HepG2 (cell line): Measurements from ENCODE around the gene NEDD4L. TPM values are rescaled to one million over a fixed set of nuclear protein-coding genes. Genes with fewer than 3 reads are reported as not detected.

Experiments used
- ATAC-seq: fragments of 200-7000 bp; cut with Tn5 transposase; 3 replicates; pipeline ENCODE4 v1.9.1; 2020; ENCODE audit warnings: mild to moderate bottlenecking, moderate library complexity
- BruUV-seq: library from RNA; stranded (reverse); fragments of 400-500 nt; replicated peaks from 2 replicates; lab custom pipeline; 2021; lab: Mats Ljungman, UMichigan
- CTCF ChIA-PET: fragments of 300-600 bp; formaldehyde crosslinking; extraction: SDS; loops from one replicate; lab custom pipeline; 2021; ENCODE audit warnings: low total read pairs, inconsistent platforms, low intra/inter-chr PET ratio; lab: Yijun Ruan, JAX
- POLR2A ChIA-PET: fragments of 350-600 bp; sonication (Branson Sonifier 250); formaldehyde crosslinking; loops from one replicate; lab custom pipeline; 2020; ENCODE audit warnings: antibody characterized with exemption, inconsistent platforms; lab: Yijun Ruan, JAX
- DNase-seq: peaks from one replicate; pipeline ENCODE4 v3.0.0-alpha.2; 2015; ENCODE audit warnings: low spot score
- FAIRE-seq: peaks from 3 replicates; lab custom pipeline; 2011; peaks lifted over from hg19 to GRCh38; lab: Jason Lieb, UNC
- H2AFZ ChIP-seq: one replicate; pipeline ENCODE4 v1.6.1; 2011; ENCODE audit warnings: low read length, inconsistent platforms
- H3K27ac ChIP-seq: fragments of 300-600 bp; 3 replicates; pipeline ENCODE4 v1.8.0; 2011; ENCODE audit warnings: mixed run types, mild to moderate bottlenecking, mixed read lengths, low read length, inconsistent platforms; ENCODE audit not compliant: insufficient read depth; ENCODE audit errors: extremely low read length
- H3K27me3 ChIP-seq, 2 experiments: fragments of 200-600 bp in 1 of 2; 2 replicates in 1 of 2; 3 replicates in 1 of 2; pipeline versions ENCODE4 v1.6.0 to v1.8.0; 2011; ENCODE audit warnings: low read length in 2 of 2, mild to moderate bottlenecking in 2 of 2, moderate library complexity in 2 of 2, inconsistent platforms in 1 of 2; ENCODE audit not compliant: insufficient read depth in 2 of 2, control insufficient read depth in 1 of 2
- H3K36me3 ChIP-seq, 2 experiments: fragments of 200-600 bp in 1 of 2; replicated peaks in 1 of 2; 2 replicates in 1 of 2; 3 replicates in 1 of 2; pipeline versions ENCODE4 v1.5.1 to v1.8.0; 2011; ENCODE audit warnings: low read length in 2 of 2, inconsistent platforms in 1 of 2; ENCODE audit not compliant: insufficient read depth in 2 of 2, control insufficient read depth in 1 of 2
- H3K4me1 ChIP-seq: 2 replicates; pipeline ENCODE4 v1.5.1; 2012; ENCODE audit warnings: low read length, inconsistent platforms; ENCODE audit not compliant: insufficient read depth
- H3K4me2 ChIP-seq: 2 replicates; pipeline ENCODE4 v1.6.0; 2011; ENCODE audit warnings: low read depth, low read length, inconsistent platforms
- H3K4me3 ChIP-seq, 3 experiments: fragments of 200-600 bp in 1 of 3; sonication (generic), shearing (Covaris generic) in 1 of 3; replicated peaks in 1 of 3; 2 replicates each; pipeline ENCODE4 v1.5.1; 2011 to 2016; ENCODE audit warnings: low read length in 3 of 3, inconsistent platforms in 2 of 3, low read depth in 2 of 3, mild to moderate bottlenecking in 2 of 3, control low read depth in 1 of 3, mixed read lengths in 1 of 3; ENCODE audit not compliant: insufficient read depth in 1 of 3
- H3K79me2 ChIP-seq: one replicate; pipeline ENCODE4 v1.6.1; 2011; ENCODE audit warnings: low read length, inconsistent platforms; ENCODE audit not compliant: insufficient read depth
- H3K9ac ChIP-seq: 2 replicates; pipeline ENCODE4 v1.6.0; 2011; ENCODE audit warnings: mild to moderate bottlenecking, low read depth, low read length, inconsistent platforms; ENCODE audit not compliant: insufficient read depth
- H3K9me3 ChIP-seq: 2 replicates; pipeline ENCODE4 v1.5.1; 2012; ENCODE audit warnings: mild to moderate bottlenecking, low read length
- H4K20me1 ChIP-seq: 2 replicates; pipeline ENCODE4 v1.6.0; 2011; ENCODE audit warnings: inconsistent platforms, mild to moderate bottlenecking, low read length, moderate library complexity; ENCODE audit not compliant: insufficient read depth
- AGO2 ChIP-seq: fragments of 200-400 bp; formaldehyde crosslinking; optimal IDR thresholded peaks from 2 replicates; pipeline ENCODE3; 2017; ENCODE audit warnings: mild to moderate bottlenecking, low read depth, low read length, moderate library complexity
- ATF5 ChIP-seq: sonication (generic); formaldehyde crosslinking; IDR thresholded peaks from 2 replicates; pipeline ENCODE4 v1.4.0; 2020; ENCODE audit warnings: mild to moderate bottlenecking, low read depth, missing genetic modification reagents
- CEBPG ChIP-seq: IDR thresholded peaks from 2 replicates; pipeline ENCODE4 v1.6.1; 2016
- DDIT3 ChIP-seq: sonication (generic); formaldehyde crosslinking; IDR thresholded peaks from 2 replicates; pipeline ENCODE4 v1.4.0; 2020; ENCODE audit warnings: mild to moderate bottlenecking, missing genetic modification reagents
- ELF1 ChIP-seq: sonication (generic); formaldehyde crosslinking; IDR thresholded peaks from 2 replicates; pipeline ENCODE4 v1.4.0; 2020; ENCODE audit warnings: missing genetic modification reagents
- GATAD2A ChIP-seq: IDR thresholded peaks from 2 replicates; pipeline ENCODE4 v1.6.1; 2016
- MIXL1 ChIP-seq: IDR thresholded peaks from 2 replicates; pipeline ENCODE4 v1.6.1; 2016
- RBFOX2 ChIP-seq: fragments of 200-400 bp; formaldehyde crosslinking; IDR thresholded peaks from 2 replicates; pipeline ENCODE4 v1.6.1; 2017; ENCODE audit warnings: low read depth, mild to moderate bottlenecking, low read length
- RBM22 ChIP-seq: fragments of 200-400 bp; formaldehyde crosslinking; optimal IDR thresholded peaks from 2 replicates; pipeline ENCODE3; 2017; ENCODE audit warnings: mild to moderate bottlenecking, low read length, moderate library complexity
- STAG1 ChIP-seq: sonication (generic); formaldehyde crosslinking; IDR thresholded peaks from 2 replicates; pipeline ENCODE4 v1.4.0; 2020; ENCODE audit warnings: missing genetic modification reagents
- TBX3 ChIP-seq: fragments of 450-650 bp; IDR thresholded peaks from 2 replicates; pipeline ENCODE4 v1.6.1; 2017; ENCODE audit warnings: antibody characterized with exemption, mild to moderate bottlenecking, inconsistent platforms, borderline replicate concordance
- ZC3H13 ChIP-seq: sonication (generic); formaldehyde crosslinking; IDR thresholded peaks from 2 replicates; pipeline ENCODE4 v1.8.1; 2023; ENCODE audit warnings: mild to moderate bottlenecking, missing genetic modification reagents, moderate library complexity
- ZNF501 ChIP-seq: sonication (generic); formaldehyde crosslinking; IDR thresholded peaks from 2 replicates; pipeline ENCODE4 v1.5.1; 2020; ENCODE audit warnings: mild to moderate bottlenecking, moderate library complexity, missing genetic modification reagents
- WGBS: methylation state at CpG from one replicate; pipeline ENCODE4 v1.1.6; 2017; ENCODE audit warnings: low lambda C conversion rate; 5-methylcytosine and 5-hydroxymethylcytosine counted together
- in situ Hi-C: cut with HindIII; loops from 2 replicates; pipeline ENCODE4 v1.10.0; 2017; ENCODE audit warnings: low pct_unique_long_range_greater_than_20kb; ENCODE audit not compliant: extremely low pct_ligation_motif_present
- intact Hi-C: fragments of 100-400 bp; cut with micrococcal nuclease; formaldehyde crosslinking; loops from one replicate; pipeline ENCODE4 v1.10.0; 2022; ENCODE audit not compliant: unreplicated experiment
- polyA plus RNA-seq, 8 experiments: library from polyadenylated mRNA; depleted of rRNA in 3 of 8; stranded (reverse) in 7 of 8; unstranded in 1 of 8; fragments of >200 nt; fragmentation: Illumina TruSeq in 4 of 8; extraction: Trizol in 4 of 8; gene quantifications; 2 replicates each; pipeline versions ENCODE4 v1.2.1 to v1.2.3, GENCODE V29; 2011 to 2016; ENCODE audit warnings: low read depth in 4 of 8, missing spikeins in 1 of 8, mixed read lengths in 1 of 8; ENCODE audit not compliant: insufficient read depth in 1 of 8
- total RNA-seq, 5 experiments: library from RNA; depleted of rRNA; stranded (reverse); fragments of >200 nt; fragmentation: Illumina TruSeq; extraction: Trizol; gene quantifications; 2 replicates each; pipeline ENCODE4 v1.2.3, GENCODE V29; 2016; ENCODE audit warnings: low read depth in 1 of 5
- TF ChIP-seq, protein P1 (sequence below): sonication (generic); formaldehyde crosslinking; IDR thresholded peaks from 2 replicates; pipeline ENCODE4 v1.5.0; 2020; ENCODE audit warnings: mild to moderate bottlenecking, missing genetic modification reagents, moderate library complexity
- TF ChIP-seq, protein P2 (sequence below), 2 experiments: sonication (generic) in 1 of 2; formaldehyde crosslinking in 1 of 2; IDR thresholded peaks; 2 replicates each; pipeline versions ENCODE4 v1.4.0 to v1.6.1; 2018 to 2020; ENCODE audit warnings: missing genetic modification reagents in 2 of 2, borderline replicate concordance in 1 of 2, low read depth in 1 of 2, mild to moderate bottlenecking in 1 of 2, missing biosample characterization in 1 of 2

NEDD4L gene
- total and polyA plus RNA-seq, 2 of the 13 experiments (the other 11 are each of a cell fraction or from before 2014, with no cell fraction given) = 168 to 390 TPM

- DNase-seq (no peak), ATAC-seq (no peak), FAIRE-seq (peak; percentile 12)
- H4K20me1 ChIP-seq = peaks cover 47% of the 10 kb centered on the region
- intact Hi-C loops (no loop called here), in situ Hi-C loops (no loop called here)
- H3K9ac ChIP-seq = peak overlapping the region; percentile 54; the same call in 1 of the 2 replicates
- POLR2A ChIA-PET = interaction anchor here (1.0 to 3.7 kb wide), 3 partner anchors 340 to 356 kb away, joined by 3 to 16 read pairs (median 6); no protein-coding TSS in a partner anchor
- peaks cover 91% of the 10 kb centered on the region for H3K79me2 ChIP-seq
- 46% methylated on average over 4 of the region's 4 CpGs for WGBS
- peak overlapping the region; percentile 37 for H3K27ac ChIP-seq
- peak overlapping the region; percentile 12 to 41 (median 36); a peak in 3 of 6 replicates for H3K4me3 ChIP-seq
- H3K27me3 ChIP-seq = no peaks in the 10 kb centered on the region; a peak in 1 of 5 replicates
- peaks cover 3 to 12% of the 10 kb centered on the region in 2 experiments; a peak in 3 of 5 replicates for H3K36me3 ChIP-seq
- peak overlapping the region; percentile 88 for H3K4me2 ChIP-seq
- H3K4me1 ChIP-seq = peaks cover 77% of the 10 kb centered on the region
- CTCF ChIA-PET = interaction anchor here (1.7 kb wide), 1 partner anchor 442 kb away, joined by 4 read pairs; no protein-coding TSS in a partner anchor
- TF ChIP-seq TBX3 (peak; percentile 26; the same call in 1 of the 2 replicates), DDIT3 (CRISPR knock-in tag) (no peak), MIXL1 (0 out of 2 replicates have a peak, but pooled peaks have one; percentile 25), CEBPG (CRISPR knock-in tag) (0 out of 2 replicates have a peak, but pooled peaks have one; percentile 4), ZC3H13 (CRISPR knock-in tag) (no peak), AGO2 (peak; percentile 22), RBM22 (peak; percentile 28), ATF5 (no peak), RBFOX2 (peak; percentile 57), STAG1 (CRISPR knock-in tag) (peak; percentile 29; the same call in 1 of the 2 replicates), ELF1 (CRISPR knock-in tag) (no peak), ZNF501 (CRISPR knock-in tag) (no peak), GATAD2A (CRISPR knock-in tag) (peak; percentile 25; the same call in 1 of the 2 replicates)
- TF ChIP-seq, protein P1, sequence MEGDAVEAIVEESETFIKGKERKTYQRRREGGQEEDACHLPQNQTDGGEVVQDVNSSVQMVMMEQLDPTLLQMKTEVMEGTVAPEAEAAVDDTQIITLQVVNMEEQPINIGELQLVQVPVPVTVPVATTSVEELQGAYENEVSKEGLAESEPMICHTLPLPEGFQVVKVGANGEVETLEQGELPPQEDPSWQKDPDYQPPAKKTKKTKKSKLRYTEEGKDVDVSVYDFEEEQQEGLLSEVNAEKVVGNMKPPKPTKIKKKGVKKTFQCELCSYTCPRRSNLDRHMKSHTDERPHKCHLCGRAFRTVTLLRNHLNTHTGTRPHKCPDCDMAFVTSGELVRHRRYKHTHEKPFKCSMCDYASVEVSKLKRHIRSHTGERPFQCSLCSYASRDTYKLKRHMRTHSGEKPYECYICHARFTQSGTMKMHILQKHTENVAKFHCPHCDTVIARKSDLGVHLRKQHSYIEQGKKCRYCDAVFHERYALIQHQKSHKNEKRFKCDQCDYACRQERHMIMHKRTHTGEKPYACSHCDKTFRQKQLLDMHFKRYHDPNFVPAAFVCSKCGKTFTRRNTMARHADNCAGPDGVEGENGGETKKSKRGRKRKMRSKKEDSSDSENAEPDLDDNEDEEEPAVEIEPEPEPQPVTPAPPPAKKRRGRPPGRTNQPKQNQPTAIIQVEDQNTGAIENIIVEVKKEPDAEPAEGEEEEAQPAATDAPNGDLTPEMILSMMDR = peak; percentile 37
- TF ChIP-seq, protein P2, sequence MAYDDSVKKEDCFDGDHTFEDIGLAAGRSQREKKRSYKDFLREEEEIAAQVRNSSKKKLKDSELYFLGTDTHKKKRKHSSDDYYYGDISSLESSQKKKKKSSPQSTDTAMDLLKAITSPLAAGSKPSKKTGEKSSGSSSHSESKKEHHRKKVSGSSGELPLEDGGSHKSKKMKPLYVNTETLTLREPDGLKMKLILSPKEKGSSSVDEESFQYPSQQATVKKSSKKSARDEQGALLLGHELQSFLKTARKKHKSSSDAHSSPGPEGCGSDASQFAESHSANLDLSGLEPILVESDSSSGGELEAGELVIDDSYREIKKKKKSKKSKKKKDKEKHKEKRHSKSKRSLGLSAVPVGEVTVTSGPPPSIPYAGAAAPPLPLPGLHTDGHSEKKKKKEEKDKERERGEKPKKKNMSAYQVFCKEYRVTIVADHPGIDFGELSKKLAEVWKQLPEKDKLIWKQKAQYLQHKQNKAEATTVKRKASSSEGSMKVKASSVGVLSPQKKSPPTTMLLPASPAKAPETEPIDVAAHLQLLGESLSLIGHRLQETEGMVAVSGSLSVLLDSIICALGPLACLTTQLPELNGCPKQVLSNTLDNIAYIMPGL (CRISPR knock-in tag; IDR thresholded peaks at IDR 0.05; ENCODE audit: borderline replicate concordance in 1 of 2, low read depth in 1 of 2) = no peak
- H2AFZ ChIP-seq = no peak overlapping the region
- BruUV-seq = TSS peak; percentile 5
- H3K9me3 ChIP-seq = no peaks in the 10 kb centered on the region
Measured at GRCh38 chr18:58051765-58052460, 7.9 kb downstream of the NEDD4L start.
